ENCODE results near the gene SIPA1L2. TPM values are rescaled to one million over a fixed set of nuclear protein-coding genes. Genes with fewer than 3 reads are reported as not detected.

SIPA1L2 gene
- total RNA-seq, 2 experiments from 2014 or later = 6.2 to 13.5 TPM

GRCh38 chr1:232600424-232601258 is 29.3 kb downstream of the SIPA1L2 start:
- no TSS peak for BruUV-seq (replicated peaks)
- Histone ChIP-seq H3K4me1 (ENCODE audit: insufficient read depth, low read length, poor library complexity, severe bottlenecking) (peaks cover 60% of the 10 kb centered on the region), H3K79me2 (ENCODE audit: insufficient read depth, low read depth, low read length) (peaks cover 9% of the 10 kb centered on the region; the same call in 1 of the 2 replicates), H4K20me1 (ENCODE audit: insufficient read depth, low read length) (0 out of 2 replicates have a peak, but pooled peaks cover 6% of the 10 kb centered on the region), H3K4me2 (ENCODE audit: low read length) (peak overlapping the region; percentile 36), H3K36me3 (ENCODE audit: insufficient read depth, low read length) (no peaks in the 10 kb centered on the region), H3K4me3 (ENCODE audit: low read depth, low read length, poor library complexity, severe bottlenecking) (peak overlapping the region; percentile 29), H3K9me2 (ENCODE audit: insufficient read depth, low read length) (no peaks in the 10 kb centered on the region), H3K27ac (ENCODE audit: low read depth, low read length, poor library complexity, severe bottlenecking) (peak overlapping the region; percentile 42), H2AFZ (ENCODE audit: low read length) (no peak overlapping the region; the same call in 1 of the 2 replicates), H3K9me3 (ENCODE audit: low read length) (no peaks in the 10 kb centered on the region)
- DNase-seq (ENCODE audit: low spot score) = peak; percentile 49
- TF ChIP-seq, protein P1, sequence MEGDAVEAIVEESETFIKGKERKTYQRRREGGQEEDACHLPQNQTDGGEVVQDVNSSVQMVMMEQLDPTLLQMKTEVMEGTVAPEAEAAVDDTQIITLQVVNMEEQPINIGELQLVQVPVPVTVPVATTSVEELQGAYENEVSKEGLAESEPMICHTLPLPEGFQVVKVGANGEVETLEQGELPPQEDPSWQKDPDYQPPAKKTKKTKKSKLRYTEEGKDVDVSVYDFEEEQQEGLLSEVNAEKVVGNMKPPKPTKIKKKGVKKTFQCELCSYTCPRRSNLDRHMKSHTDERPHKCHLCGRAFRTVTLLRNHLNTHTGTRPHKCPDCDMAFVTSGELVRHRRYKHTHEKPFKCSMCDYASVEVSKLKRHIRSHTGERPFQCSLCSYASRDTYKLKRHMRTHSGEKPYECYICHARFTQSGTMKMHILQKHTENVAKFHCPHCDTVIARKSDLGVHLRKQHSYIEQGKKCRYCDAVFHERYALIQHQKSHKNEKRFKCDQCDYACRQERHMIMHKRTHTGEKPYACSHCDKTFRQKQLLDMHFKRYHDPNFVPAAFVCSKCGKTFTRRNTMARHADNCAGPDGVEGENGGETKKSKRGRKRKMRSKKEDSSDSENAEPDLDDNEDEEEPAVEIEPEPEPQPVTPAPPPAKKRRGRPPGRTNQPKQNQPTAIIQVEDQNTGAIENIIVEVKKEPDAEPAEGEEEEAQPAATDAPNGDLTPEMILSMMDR (conservative IDR thresholded peaks at IDR 0.05; ENCODE audit: low read length) = 0 out of 2 replicates have a peak, but pooled peaks have one; percentile 22
- TF ChIP-seq EZH2phosphoT487 (IDR thresholded peaks at IDR 0.05; ENCODE audit: borderline replicate concordance, low read depth, low read length) = no peak
- ChIA-PET POLR2A (interaction anchor here (0.7 to 8.1 kb wide), 8 partner anchors 10 to 37 kb away, joined by 3 to 115 read pairs (median 6); no protein-coding TSS in a partner anchor), CTCF (ENCODE audit: unreplicated experiment) (no interaction called here)
- intact Hi-C loops (cut with micrococcal nuclease; ENCODE audit: unreplicated experiment) = no loop called here

- peak overlapping the region; percentile 29 for H3K4me3 ChIP-seq (ENCODE audit: low read depth, low read length, poor library complexity, severe bottlenecking)
- no peaks in the 10 kb centered on the region for H3K36me3 ChIP-seq (ENCODE audit: insufficient read depth, low read length)
- DNase-seq (ENCODE audit: low spot score) = peak; percentile 69
- H4K20me1 ChIP-seq (ENCODE audit: insufficient read depth, low read length) = 0 out of 2 replicates have a peak, but pooled peaks cover 6% of the 10 kb centered on the region
- H3K79me2 ChIP-seq (ENCODE audit: insufficient read depth, low read depth, low read length) = peaks cover 9% of the 10 kb centered on the region; the same call in 1 of the 2 replicates
- TF ChIP-seq, protein P1 (conservative IDR thresholded peaks at IDR 0.05; ENCODE audit: low read length) = no peak
- no peak for TF ChIP-seq EZH2phosphoT487 (IDR thresholded peaks at IDR 0.05; ENCODE audit: borderline replicate concordance, low read depth, low read length)
- ChIA-PET CTCF (ENCODE audit: unreplicated experiment) (interaction anchor here (0.6 kb wide), 1 partner anchor 352 kb away, joined by 3 read pairs; no protein-coding TSS in a partner anchor), POLR2A (interaction anchor here (0.6 to 8.1 kb wide), 13 partner anchors 9 to 485 kb away, joined by 3 to 115 read pairs (median 5); no protein-coding TSS in a partner anchor)
- H2AFZ ChIP-seq (ENCODE audit: low read length) = peak overlapping the region; percentile 0; the same call in 1 of the 2 replicates
- H3K9me3 ChIP-seq (ENCODE audit: low read length) = no peaks in the 10 kb centered on the region
- H3K27ac ChIP-seq (ENCODE audit: low read depth, low read length, poor library complexity, severe bottlenecking) = peak overlapping the region; percentile 42
- BruUV-seq (replicated peaks) = no TSS peak
- peaks cover 73% of the 10 kb centered on the region for H3K4me1 ChIP-seq (ENCODE audit: insufficient read depth, low read length, poor library complexity, severe bottlenecking)
- intact Hi-C loops (cut with micrococcal nuclease; ENCODE audit: unreplicated experiment) = loop anchor here (2.0 kb wide), 3 partner anchors 21 to 37 kb away; no protein-coding TSS in a partner anchor
- no peaks in the 10 kb centered on the region for H3K9me2 ChIP-seq (ENCODE audit: insufficient read depth, low read length)
- H3K4me2 ChIP-seq (ENCODE audit: low read length) = peak overlapping the region; percentile 36
Measured at GRCh38 chr1:232599178-232600041, 30.5 kb downstream of the SIPA1L2 start.

Data from OCI-LY7 (cell line).